Heart right ventricle (tissue), 16 donors: ENCODE measurements around the gene TRAPPC6A. TPM values are rescaled to one million over a fixed set of nuclear protein-coding genes. Genes with fewer than 3 reads are reported as not detected.

Source experiments
- ATAC-seq, 8 donors: fragments of 200-7000 bp; cut with Tn5 transposase; one replicate each; pipeline ENCODE4 v1.9.1; 2020; ENCODE audit warnings: mild to moderate bottlenecking in 8 of 8, moderate library complexity in 8 of 8, moderate number of reproducible peaks in 1 of 8
- DNase-seq, 2 donors: peaks; one replicate each; pipeline ENCODE4 v3.0.0-alpha.2; 2020
- H3K27ac ChIP-seq, 10 donors: fragments of 200-600 bp; sonication (generic) in 2 of 10; one replicate each; pipeline versions ENCODE4 v1.5.0 to v1.8.0; 2020 to 2022; ENCODE audit warnings: mild to moderate bottlenecking in 3 of 10
- H3K27me3 ChIP-seq, 7 donors: fragments of 200-600 bp; one replicate each; pipeline ENCODE4 v1.8.0; 2021 to 2022; ENCODE audit warnings: mild to moderate bottlenecking in 2 of 7
- H3K36me3 ChIP-seq, 9 donors: fragments of 200-600 bp; sonication (generic) in 1 of 9; one replicate each; pipeline versions ENCODE4 v1.5.0 to v1.8.0; 2020 to 2022; ENCODE audit warnings: mild to moderate bottlenecking in 2 of 9
- H3K4me1 ChIP-seq, 9 donors: fragments of 200-600 bp; sonication (generic) in 1 of 9; one replicate each; pipeline versions ENCODE4 v1.5.0 to v1.8.0; 2020 to 2022; ENCODE audit warnings: mild to moderate bottlenecking in 4 of 9
- H3K4me3 ChIP-seq, 10 donors: fragments of 200-600 bp; sonication (generic) in 2 of 10; one replicate each; pipeline versions ENCODE4 v1.5.0 to v1.8.0; 2020 to 2022; ENCODE audit warnings: mild to moderate bottlenecking in 7 of 10, moderate library complexity in 2 of 10
- H3K9me3 ChIP-seq, 11 donors: fragments of 200-600 bp in 10 of 11; sonication (generic) in 2 of 11; one replicate each; pipeline versions ENCODE4 v1.5.0 to v1.8.0; 2013 to 2022; ENCODE audit warnings: mild to moderate bottlenecking in 2 of 11, control low read depth in 1 of 11, moderate library complexity in 1 of 11
- CTCF ChIP-seq, 9 donors: fragments of 200-600 bp; sonication (generic) in 2 of 9; IDR thresholded peaks; one replicate each; pipeline versions ENCODE4 v1.5.0 to v1.8.0; 2021 to 2022; ENCODE audit warnings: antibody characterized with exemption in 9 of 9, mild to moderate bottlenecking in 5 of 9, moderate library complexity in 1 of 9
- WGBS, 2 donors: extraction: QIAGEN DNeasy Blood & Tissue Kit; methylation state at CpG; one replicate each; pipeline ENCODE4 v1.1.7; 2013; ENCODE audit warnings: inconsistent platforms in 1 of 2; 5-methylcytosine and 5-hydroxymethylcytosine counted together
- intact Hi-C, 10 donors: fragments of 100-400 bp; cut with DNase I; formaldehyde crosslinking; loops; one replicate each; pipeline versions ENCODE4 v1.11.1 to v1.14.2; 2022
- polyA plus RNA-seq, 2 donors: library from polyadenylated mRNA; stranded (reverse); fragments of 200-250 nt; gene quantifications; one replicate each; pipeline ENCODE4 v1.2.3, GENCODE V29; 2013
- total RNA-seq, 10 donors: library from RNA; stranded (reverse); fragmentation: NEBNext Ultra II Directional in 3 of 10; extraction: Animal tissue kit (Norgen Biotek cat#: 25700) in 3 of 10; gene quantifications; one replicate each; pipeline versions ENCODE4 v1.2.1 to v1.2.4, GENCODE V29; 2021 to 2023
- donor health status: Arrhythmogenic right ventricular cardiomyopathy.
- donor health status: ischemic (EF 13 %, LVEDD 7.1; RV severe dilation, severe dysfunction).
- donor health status: healthy with polysubstance abuse.
- donor health status: DM: no; HTN: yes; CAD: no.
- donor health status: DM: no; HTN: no; CAD: no.
- donor health status: ischemic (EF 25% LVEDD 6.9; RV normal size, moderate dysfunction).
- donor health status: ischemic (EF 25% LVEDD 5.7; RV mildly dilated, moderate dysfunction).
- donor health status: healthy.
- donor health status: DM: yes; HTN: yes; CAD: no.
- donor health status: Ischemic cardiomyopathy.
- donor health status: ischemic (EF 35%, LVEDD 5.7; RV mildly dilated, moderate dysfunction).
- donor health status: nonischemic (EF 11% LVEDD 7.7; RV severe dilation, severe dysfunction).
- donor health status: DM: yes; HTN: yes; CAD: no.
- donor health status: PGD.
- donor health status: ischemic (EF 29% LVEDD 5.4; RV normal size, mild dysfunction).
- donor health status: nonischemic (EF 23%, LVEDD 6.1; RV moderate dilation, normal function).

Gene TRAPPC6A
- total and polyA plus RNA-seq, 12 donors = 14.3 to 24.9 (median 16.8) TPM

GRCh38 chr19:45149129-45149528, 28.9 kb downstream of the TRAPPC6A start:
- no peak for TF ChIP-seq CTCF (IDR thresholded peaks at IDR 0.05)
- WGBS, 2 donors = 88% methylated on average over 9 of the region's 9 CpGs
- intact Hi-C loops = no loop called here

GRCh38 chr19:45147835-45148676, 30.0 kb downstream of the TRAPPC6A start:
- ATAC-seq (no peak), DNase-seq (no peak)
- no peak for TF ChIP-seq CTCF (IDR thresholded peaks at IDR 0.05)
- H3K4me1 ChIP-seq = peaks cover 11 to 17% (median 14%) of the 10 kb centered on the region in 9 donors
- H3K9me3 ChIP-seq = no peaks in the 10 kb centered on the region
- peaks cover 9 to 28% (median 24%) of the 10 kb centered on the region in 7 donors for H3K27me3 ChIP-seq
- H3K27ac ChIP-seq = no peak overlapping the region
- 84 to 85% methylated on average over 18 of the region's 18 CpGs for WGBS, 2 donors
- peaks cover 0 to 39% (median 13%) of the 10 kb centered on the region in 9 donors for H3K36me3 ChIP-seq
- intact Hi-C loops = no loop called here
- H3K4me3 ChIP-seq = no peak overlapping the region

More at GRCh38 chr19:45149129-45149528, 28.9 kb downstream of the TRAPPC6A start:
- H3K27me3 ChIP-seq = peaks cover 9 to 39% (median 27%) of the 10 kb centered on the region in 7 donors
- peaks cover 0 to 29% (median 13%) of the 10 kb centered on the region in 9 donors for H3K36me3 ChIP-seq
- H3K9me3 ChIP-seq = no peaks in the 10 kb centered on the region
- H3K27ac ChIP-seq = no peak overlapping the region
- ATAC-seq (no peak), DNase-seq (no peak)
- H3K4me1 ChIP-seq = peaks cover 22 to 28% (median 25%) of the 10 kb centered on the region in 9 donors
- H3K4me3 ChIP-seq = no peak overlapping the region

- no peak overlapping the region for H3K27ac ChIP-seq
- intact Hi-C loops = no loop called here
- no peak for DNase-seq
- H3K4me3 ChIP-seq = no peak overlapping the region
- peaks cover 0 to 52% (median 20%) of the 10 kb centered on the region in 9 donors for H3K36me3 ChIP-seq
- 88 to 95% methylated on average over 18 of the region's 18 CpGs for WGBS, 2 donors
- peaks cover 3 to 16% (median 12%) of the 10 kb centered on the region in 7 donors for H3K27me3 ChIP-seq
- no peak for TF ChIP-seq CTCF (IDR thresholded peaks at IDR 0.05)
- H3K4me1 ChIP-seq = peaks cover 0 to 4% (median 2%) of the 10 kb centered on the region in 9 donors
- no peaks in the 10 kb centered on the region for H3K9me3 ChIP-seq
- ATAC-seq = no peak
These were observed 31.3 kb downstream of the TRAPPC6A start for GRCh38 chr19:45146741-45147205.

- H3K36me3 ChIP-seq = peaks cover 0 to 57% (median 20%) of the 10 kb centered on the region in 9 donors
- ATAC-seq = no peak
These were observed 31.8 kb downstream of the TRAPPC6A start for GRCh38 chr19:45146251-45146650.

More at GRCh38 chr19:45146251-45146650, 31.8 kb downstream of the TRAPPC6A start:
- H3K4me1 ChIP-seq = no peaks in the 10 kb centered on the region
- no peak overlapping the region for H3K4me3 ChIP-seq
- WGBS, 2 donors = 87 to 89% methylated on average over 13 of the region's 13 CpGs
- DNase-seq = no peak
- H3K27ac ChIP-seq = no peak overlapping the region
- no peak for TF ChIP-seq CTCF (IDR thresholded peaks at IDR 0.05)
- intact Hi-C loops = no loop called here
- H3K27me3 ChIP-seq = peaks cover 0 to 10% (median 7%) of the 10 kb centered on the region in 7 donors
- H3K9me3 ChIP-seq = no peaks in the 10 kb centered on the region
